ENCODE measurements around the gene AOPEP.

The AOPEP gene

DNA sequence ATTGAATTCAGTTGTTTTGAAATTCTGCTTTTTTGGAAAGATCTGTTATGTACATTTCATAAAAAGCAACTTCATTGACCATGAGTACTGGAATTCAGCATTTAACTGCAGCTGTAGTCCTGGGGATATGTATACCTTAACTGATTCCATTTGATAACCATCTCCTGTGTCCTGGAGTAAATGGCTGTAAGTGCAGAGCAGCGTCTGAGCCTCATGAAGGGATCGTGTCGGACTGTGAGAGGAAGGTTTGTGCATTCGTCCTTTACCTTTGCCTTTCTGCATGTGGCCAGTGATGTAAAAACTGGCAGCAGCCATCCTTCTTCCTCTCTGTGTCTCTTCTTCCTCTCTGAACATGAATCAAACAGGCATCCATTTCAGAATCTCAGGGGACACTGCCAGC, 303.8 kb downstream of the AOPEP start:
- no peak for DNase-seq
- intact Hi-C loops (cut with DNase I; ENCODE audit: low total_unique reads), result no loop called here
- peaks cover 0 to 98% (median 74%) of the 10 kb centered on the region in 4 donors for H3K4me1 ChIP-seq
- no peaks in the 10 kb centered on the region for H3K9me3 ChIP-seq
- peak overlapping the region; percentile 81 to 99 for H3K27ac ChIP-seq
- TF ChIP-seq, protein P1, sequence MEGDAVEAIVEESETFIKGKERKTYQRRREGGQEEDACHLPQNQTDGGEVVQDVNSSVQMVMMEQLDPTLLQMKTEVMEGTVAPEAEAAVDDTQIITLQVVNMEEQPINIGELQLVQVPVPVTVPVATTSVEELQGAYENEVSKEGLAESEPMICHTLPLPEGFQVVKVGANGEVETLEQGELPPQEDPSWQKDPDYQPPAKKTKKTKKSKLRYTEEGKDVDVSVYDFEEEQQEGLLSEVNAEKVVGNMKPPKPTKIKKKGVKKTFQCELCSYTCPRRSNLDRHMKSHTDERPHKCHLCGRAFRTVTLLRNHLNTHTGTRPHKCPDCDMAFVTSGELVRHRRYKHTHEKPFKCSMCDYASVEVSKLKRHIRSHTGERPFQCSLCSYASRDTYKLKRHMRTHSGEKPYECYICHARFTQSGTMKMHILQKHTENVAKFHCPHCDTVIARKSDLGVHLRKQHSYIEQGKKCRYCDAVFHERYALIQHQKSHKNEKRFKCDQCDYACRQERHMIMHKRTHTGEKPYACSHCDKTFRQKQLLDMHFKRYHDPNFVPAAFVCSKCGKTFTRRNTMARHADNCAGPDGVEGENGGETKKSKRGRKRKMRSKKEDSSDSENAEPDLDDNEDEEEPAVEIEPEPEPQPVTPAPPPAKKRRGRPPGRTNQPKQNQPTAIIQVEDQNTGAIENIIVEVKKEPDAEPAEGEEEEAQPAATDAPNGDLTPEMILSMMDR (IDR thresholded peaks at IDR 0.05), result no peak
- no peaks in the 10 kb centered on the region for H3K27me3 ChIP-seq
- peak overlapping the region in 1 of 2 donors; percentile 8 for H3K4me3 ChIP-seq
- H3K36me3 ChIP-seq, result peaks cover 0 to 8% (median 0%) of the 10 kb centered on the region in 3 donors

DNA sequence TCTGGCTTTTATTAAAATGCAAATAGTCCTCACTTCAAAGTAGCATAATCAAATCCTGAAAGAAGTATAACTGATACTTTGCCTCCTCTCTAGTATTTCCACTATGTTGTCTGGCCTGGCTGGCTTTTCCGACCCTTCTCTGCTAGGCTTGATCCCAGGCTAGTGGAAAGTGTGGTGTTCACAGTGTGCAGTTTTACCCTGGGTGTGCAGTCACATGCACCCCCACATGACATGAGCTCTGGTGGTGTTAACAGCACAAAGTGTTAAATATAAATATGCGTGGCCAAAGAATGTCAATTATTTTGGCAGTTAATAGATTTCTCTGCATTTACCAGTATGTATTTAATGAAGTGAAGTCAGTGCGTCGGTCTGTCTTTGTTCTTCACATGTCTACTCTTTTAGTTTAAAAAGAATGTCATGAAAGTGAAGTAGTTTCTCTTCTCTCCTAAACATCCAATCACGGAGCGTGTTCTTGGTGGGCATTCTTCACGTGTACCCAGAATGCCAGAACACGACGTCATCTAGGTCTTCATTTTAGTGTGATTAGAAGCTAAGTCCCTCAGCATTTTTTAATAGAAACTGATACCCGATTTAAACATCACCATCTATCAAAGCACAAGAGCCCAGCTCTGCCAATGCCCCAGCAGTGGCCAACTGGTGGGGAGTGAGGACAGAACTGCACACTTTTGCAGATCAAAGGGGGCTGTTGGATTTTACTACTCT, 304.6 kb downstream of the AOPEP start:
- DNase-seq, result no peak
- peaks cover 0 to 97% (median 73%) of the 10 kb centered on the region in 4 donors for H3K4me1 ChIP-seq
- peak overlapping the region; percentile 81 to 99 for H3K27ac ChIP-seq

DNA sequence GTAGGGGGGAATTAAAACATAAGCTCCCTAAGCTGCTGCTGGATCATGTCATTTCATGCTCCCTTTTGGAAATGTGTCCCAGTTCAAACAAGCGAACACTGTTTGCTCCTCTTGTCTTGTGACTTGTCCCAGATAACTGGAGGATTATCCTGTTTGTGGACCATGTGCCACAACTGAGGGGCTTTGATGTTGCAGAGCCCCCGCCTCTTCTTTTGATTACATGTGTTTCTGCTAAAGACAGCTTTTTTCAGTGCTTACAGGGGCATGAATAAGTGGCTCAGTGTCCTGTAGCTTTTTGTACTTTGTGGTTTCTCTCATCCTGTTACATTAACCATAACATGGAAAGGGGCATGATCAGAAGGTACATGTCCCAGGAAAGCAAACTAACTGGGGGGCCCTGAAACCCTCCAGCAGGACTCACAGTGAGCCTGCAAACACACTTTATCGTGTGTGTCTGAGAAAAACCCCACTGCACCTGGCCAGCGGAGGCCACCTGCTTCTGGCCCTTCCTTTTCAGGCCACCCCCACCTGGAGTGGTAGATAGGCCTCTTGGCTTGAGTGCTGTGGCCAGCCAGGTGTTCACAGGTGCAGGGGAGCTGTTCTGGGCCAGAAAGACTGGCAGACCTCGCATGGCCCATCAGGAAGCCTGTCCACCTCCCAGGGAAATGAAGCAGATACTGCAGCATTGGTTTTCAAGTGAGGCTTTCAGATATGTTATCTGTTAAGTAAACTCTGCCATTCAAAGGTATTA, 305.4 kb downstream of the AOPEP start:
- TF ChIP-seq, protein P1 (IDR thresholded peaks at IDR 0.05), result no peak
- H3K4me1 ChIP-seq, result peaks cover 0 to 97% (median 73%) of the 10 kb centered on the region in 4 donors
- no peak overlapping the region for H3K4me3 ChIP-seq
- intact Hi-C loops (cut with DNase I; ENCODE audit: low total_unique reads), result no loop called here
- no peaks in the 10 kb centered on the region for H3K9me3 ChIP-seq
- peaks cover 0 to 8% (median 0%) of the 10 kb centered on the region in 3 donors for H3K36me3 ChIP-seq
- peak overlapping the region; percentile 81 to 99 for H3K27ac ChIP-seq
- no peaks in the 10 kb centered on the region for H3K27me3 ChIP-seq
- no peak for DNase-seq

More for the DNA sequence above, 304.6 kb downstream of the AOPEP start:
- H3K4me3 ChIP-seq, result peak overlapping the region in 1 of 2 donors; percentile 8
- H3K27me3 ChIP-seq, result no peaks in the 10 kb centered on the region
- H3K36me3 ChIP-seq, result peaks cover 0 to 8% (median 0%) of the 10 kb centered on the region in 3 donors
- intact Hi-C loops (cut with DNase I; ENCODE audit: low total_unique reads), result no loop called here
- no peaks in the 10 kb centered on the region for H3K9me3 ChIP-seq
- TF ChIP-seq, protein P1 (IDR thresholded peaks at IDR 0.05), result no peak

GRCh38 chr9:95032580-95033341, 306.3 kb downstream of the AOPEP start:
- peaks cover 0 to 97% (median 74%) of the 10 kb centered on the region in 4 donors for H3K4me1 ChIP-seq
- H3K27ac ChIP-seq, result peak overlapping the region; percentile 81 to 99
- intact Hi-C loops (cut with DNase I; ENCODE audit: low total_unique reads), result no loop called here
- DNase-seq, result no peak
- no peaks in the 10 kb centered on the region for H3K9me3 ChIP-seq
- TF ChIP-seq, protein P1 (IDR thresholded peaks at IDR 0.05), result no peak
- peaks cover 0 to 8% (median 0%) of the 10 kb centered on the region in 3 donors for H3K36me3 ChIP-seq
- H3K4me3 ChIP-seq, result peak overlapping the region in 1 of 2 donors; percentile 6
- H3K27me3 ChIP-seq, result no peaks in the 10 kb centered on the region

- TF ChIP-seq, protein P1 (IDR thresholded peaks at IDR 0.05), result no peak
- Histone ChIP-seq H3K27me3 (no peaks in the 10 kb centered on the region), H3K4me3 (no peak overlapping the region), H3K27ac (peak overlapping the region; percentile 34 to 99), H3K36me3 (peaks cover 0 to 14% (median 11%) of the 10 kb centered on the region in 3 donors), H3K4me1 (peaks cover 0 to 97% (median 73%) of the 10 kb centered on the region in 4 donors), H3K9me3 (no peaks in the 10 kb centered on the region)
- intact Hi-C loops (cut with DNase I; ENCODE audit: low total_unique reads), result no loop called here
- DNase-seq, result no peak
Measured at GRCh38 chr9:95035846-95036245, 309.3 kb downstream of the AOPEP start.

All from tibial artery (tissue), 4 donors.